Neural cell (in vitro differentiated cells): ENCODE data around the gene CDH12.

Experiments used
- EZH2 ChIP-seq: fragments of 200-600, 300-800 bp; shearing (Covaris generic), sonication (generic); IDR thresholded peaks from 2 replicates; pipeline ENCODE4 v1.6.1; 2014; ENCODE audit warnings: antibody characterized with exemption, low read length, borderline replicate concordance, mild to moderate bottlenecking; ENCODE audit not compliant: insufficient read depth, poor library complexity, severe bottlenecking
- POLR2AphosphoS5 ChIP-seq: IDR thresholded peaks from 2 replicates; pipeline ENCODE4 v1.6.1; 2012
- TF ChIP-seq, protein P1 (sequence below): fragments of 450-650 bp; IDR thresholded peaks from 2 replicates; pipeline ENCODE4 v1.5.1; 2014; ENCODE audit warnings: antibody characterized with exemption, mild to moderate bottlenecking, moderate library complexity; ENCODE audit not compliant: poor library complexity, severe bottlenecking

DNA sequence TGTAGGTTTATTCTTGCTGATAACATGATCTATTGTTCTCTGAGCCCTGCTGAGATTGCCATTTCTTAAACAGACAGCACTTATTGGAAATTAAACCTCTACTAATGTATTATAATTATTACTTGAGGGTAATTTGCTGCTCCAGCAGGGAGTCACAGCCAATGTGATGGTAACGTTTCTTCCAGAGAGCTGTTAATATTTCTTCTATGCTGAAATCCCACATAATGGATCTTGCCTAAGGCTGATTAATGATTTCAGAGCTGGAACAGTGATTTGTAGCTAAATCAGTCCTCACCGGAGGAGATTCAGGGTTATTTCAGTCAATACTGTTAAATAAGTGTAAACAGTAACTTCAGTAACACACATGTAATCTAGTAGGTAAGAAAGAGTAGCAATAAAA, 170.1 kb downstream of the CDH12 start:
- TF ChIP-seq, protein P1, sequence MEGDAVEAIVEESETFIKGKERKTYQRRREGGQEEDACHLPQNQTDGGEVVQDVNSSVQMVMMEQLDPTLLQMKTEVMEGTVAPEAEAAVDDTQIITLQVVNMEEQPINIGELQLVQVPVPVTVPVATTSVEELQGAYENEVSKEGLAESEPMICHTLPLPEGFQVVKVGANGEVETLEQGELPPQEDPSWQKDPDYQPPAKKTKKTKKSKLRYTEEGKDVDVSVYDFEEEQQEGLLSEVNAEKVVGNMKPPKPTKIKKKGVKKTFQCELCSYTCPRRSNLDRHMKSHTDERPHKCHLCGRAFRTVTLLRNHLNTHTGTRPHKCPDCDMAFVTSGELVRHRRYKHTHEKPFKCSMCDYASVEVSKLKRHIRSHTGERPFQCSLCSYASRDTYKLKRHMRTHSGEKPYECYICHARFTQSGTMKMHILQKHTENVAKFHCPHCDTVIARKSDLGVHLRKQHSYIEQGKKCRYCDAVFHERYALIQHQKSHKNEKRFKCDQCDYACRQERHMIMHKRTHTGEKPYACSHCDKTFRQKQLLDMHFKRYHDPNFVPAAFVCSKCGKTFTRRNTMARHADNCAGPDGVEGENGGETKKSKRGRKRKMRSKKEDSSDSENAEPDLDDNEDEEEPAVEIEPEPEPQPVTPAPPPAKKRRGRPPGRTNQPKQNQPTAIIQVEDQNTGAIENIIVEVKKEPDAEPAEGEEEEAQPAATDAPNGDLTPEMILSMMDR, result no peak
- TF ChIP-seq EZH2 (no peak), POLR2AphosphoS5 (no peak)
